Measurements from ENCODE around the gene NOP53. TPM values are rescaled to one million over a fixed set of nuclear protein-coding genes. Genes with fewer than 3 reads are reported as not detected.

Gene NOP53
- total RNA-seq, 1 donor from 2014 or later, result 290 TPM

DNA sequence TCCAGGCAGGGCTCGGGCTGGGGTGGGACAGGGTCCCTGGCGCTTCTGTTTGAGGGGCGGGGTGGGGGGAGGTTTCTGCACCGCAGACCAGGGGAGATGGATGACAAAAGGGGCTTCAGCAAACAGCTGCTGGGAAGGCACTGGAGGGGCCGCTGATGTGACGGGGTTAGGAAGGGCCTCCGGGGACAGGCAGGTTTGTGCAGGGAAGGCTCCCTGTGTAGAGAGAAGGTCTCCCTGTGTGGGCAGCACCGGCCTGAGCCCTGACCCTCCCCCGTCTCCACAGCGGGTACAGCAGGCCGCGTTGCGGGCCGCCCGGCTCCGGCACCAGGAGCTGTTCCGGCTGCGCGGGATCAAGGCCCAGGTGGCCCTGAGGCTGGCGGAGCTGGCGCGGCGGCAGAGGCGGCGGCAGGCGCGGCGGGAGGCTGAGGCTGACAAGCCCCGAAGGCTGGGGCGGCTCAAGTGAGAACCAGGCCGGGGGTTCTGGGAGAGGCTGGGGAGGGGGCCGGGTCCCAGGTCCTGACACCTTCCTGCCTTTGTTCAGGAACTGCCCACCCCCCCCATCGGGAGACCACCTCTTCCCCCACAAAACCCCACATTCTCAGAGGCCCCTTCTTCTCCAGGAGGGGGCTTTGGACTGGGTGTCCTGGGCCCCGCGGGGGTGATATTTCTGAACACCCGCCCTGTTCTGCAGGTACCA lies 9.9 kb downstream of the NOP53 start:
- Mint-ChIP-seq H3K27ac (no peak overlapping the region), H3K36me3 (peaks cover 36% of the 10 kb centered on the region), H3K27me3 (ENCODE audit: low read depth) (no peaks in the 10 kb centered on the region), H3K9me3 (peaks cover 4% of the 10 kb centered on the region), H3K4me3 (no peak overlapping the region), H3K4me1 (no peaks in the 10 kb centered on the region)
- TF ChIP-seq, protein P1, sequence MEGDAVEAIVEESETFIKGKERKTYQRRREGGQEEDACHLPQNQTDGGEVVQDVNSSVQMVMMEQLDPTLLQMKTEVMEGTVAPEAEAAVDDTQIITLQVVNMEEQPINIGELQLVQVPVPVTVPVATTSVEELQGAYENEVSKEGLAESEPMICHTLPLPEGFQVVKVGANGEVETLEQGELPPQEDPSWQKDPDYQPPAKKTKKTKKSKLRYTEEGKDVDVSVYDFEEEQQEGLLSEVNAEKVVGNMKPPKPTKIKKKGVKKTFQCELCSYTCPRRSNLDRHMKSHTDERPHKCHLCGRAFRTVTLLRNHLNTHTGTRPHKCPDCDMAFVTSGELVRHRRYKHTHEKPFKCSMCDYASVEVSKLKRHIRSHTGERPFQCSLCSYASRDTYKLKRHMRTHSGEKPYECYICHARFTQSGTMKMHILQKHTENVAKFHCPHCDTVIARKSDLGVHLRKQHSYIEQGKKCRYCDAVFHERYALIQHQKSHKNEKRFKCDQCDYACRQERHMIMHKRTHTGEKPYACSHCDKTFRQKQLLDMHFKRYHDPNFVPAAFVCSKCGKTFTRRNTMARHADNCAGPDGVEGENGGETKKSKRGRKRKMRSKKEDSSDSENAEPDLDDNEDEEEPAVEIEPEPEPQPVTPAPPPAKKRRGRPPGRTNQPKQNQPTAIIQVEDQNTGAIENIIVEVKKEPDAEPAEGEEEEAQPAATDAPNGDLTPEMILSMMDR (IDR thresholded peaks at IDR 0.05; ENCODE audit: unreplicated experiment), result no peak
- no peak for DNase-seq (ENCODE audit: low spot score in 2 of 2, unreplicated experiment in 2 of 2)

DNA sequence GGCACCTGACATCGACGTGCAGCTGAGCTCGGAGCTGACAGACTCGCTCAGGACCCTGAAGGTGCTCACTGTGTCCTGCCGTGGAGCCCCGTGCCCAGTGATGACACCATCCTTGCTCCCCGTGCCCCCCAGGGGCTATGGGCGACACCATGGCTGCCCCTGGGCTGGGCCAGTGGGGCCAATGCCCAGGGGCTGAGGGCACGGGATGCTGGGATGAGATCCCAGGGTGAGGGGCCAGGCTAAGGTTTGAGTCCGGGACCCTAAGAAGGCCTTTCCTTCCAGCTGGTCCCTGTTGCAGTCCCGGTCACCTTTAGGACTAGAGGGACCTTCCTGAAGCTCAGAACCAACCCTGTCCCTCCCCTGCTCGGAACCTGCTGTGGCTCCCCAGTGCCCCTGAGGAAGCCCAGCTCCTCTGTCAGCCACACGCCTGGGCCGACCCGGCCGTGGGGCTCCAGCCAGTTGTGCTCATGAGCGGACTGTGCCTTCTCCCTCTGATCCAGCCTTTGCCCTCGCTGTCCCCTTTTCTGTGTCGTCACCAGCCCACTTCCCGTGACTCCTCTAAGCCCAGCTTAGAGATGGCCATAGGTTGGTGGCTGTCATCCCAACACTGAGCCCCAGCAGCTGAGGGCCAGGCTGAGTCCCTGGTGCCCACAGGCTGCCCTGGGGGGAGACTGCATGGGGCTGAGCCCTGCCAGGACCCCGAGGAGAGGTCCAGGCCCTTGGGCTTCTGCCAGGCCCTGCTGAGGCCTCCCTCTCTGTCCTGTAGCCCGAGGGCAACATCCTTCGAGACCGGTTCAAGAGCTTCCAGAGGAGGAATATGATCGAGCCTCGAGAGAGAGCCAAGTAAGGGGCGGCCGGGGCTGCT lies 10.6 kb downstream of the NOP53 start:
- TF ChIP-seq, protein P1 (IDR thresholded peaks at IDR 0.05; ENCODE audit: unreplicated experiment), result no peak
- no peaks in the 10 kb centered on the region for H3K27me3 Mint-ChIP-seq (ENCODE audit: low read depth)
- no peak for DNase-seq (ENCODE audit: low spot score in 2 of 2, unreplicated experiment in 2 of 2)
- no peaks in the 10 kb centered on the region for H3K4me1 Mint-ChIP-seq
- no peak overlapping the region for H3K27ac Mint-ChIP-seq
- H3K9me3 Mint-ChIP-seq, result peaks cover 4% of the 10 kb centered on the region
- H3K36me3 Mint-ChIP-seq, result peaks cover 35% of the 10 kb centered on the region
- no peak overlapping the region for H3K4me3 Mint-ChIP-seq

DNA sequence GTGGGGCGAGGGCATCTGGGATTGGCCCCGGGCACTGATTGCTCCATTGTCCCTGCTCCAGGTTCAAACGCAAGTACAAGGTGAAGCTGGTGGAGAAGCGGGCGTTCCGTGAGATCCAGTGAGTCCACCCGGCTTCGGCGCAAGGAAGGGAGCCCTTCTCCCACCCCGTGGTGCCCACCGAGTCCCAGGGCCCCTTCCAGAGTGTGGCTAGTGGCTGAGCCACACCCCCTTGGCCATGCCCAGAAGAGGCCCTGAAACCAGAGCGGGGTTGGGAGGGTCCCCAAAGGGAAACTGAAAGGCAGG lies 11.2 kb downstream of the NOP53 start:
- Mint-ChIP-seq H3K4me3 (no peak overlapping the region), H3K4me1 (no peaks in the 10 kb centered on the region), H3K27ac (no peak overlapping the region), H3K27me3 (ENCODE audit: low read depth) (no peaks in the 10 kb centered on the region), H3K9me3 (peaks cover 4% of the 10 kb centered on the region), H3K36me3 (peaks cover 35% of the 10 kb centered on the region)
- TF ChIP-seq, protein P1 (IDR thresholded peaks at IDR 0.05; ENCODE audit: unreplicated experiment), result no peak
- DNase-seq (ENCODE audit: low spot score in 2 of 2, unreplicated experiment in 2 of 2), result no peak

DNA sequence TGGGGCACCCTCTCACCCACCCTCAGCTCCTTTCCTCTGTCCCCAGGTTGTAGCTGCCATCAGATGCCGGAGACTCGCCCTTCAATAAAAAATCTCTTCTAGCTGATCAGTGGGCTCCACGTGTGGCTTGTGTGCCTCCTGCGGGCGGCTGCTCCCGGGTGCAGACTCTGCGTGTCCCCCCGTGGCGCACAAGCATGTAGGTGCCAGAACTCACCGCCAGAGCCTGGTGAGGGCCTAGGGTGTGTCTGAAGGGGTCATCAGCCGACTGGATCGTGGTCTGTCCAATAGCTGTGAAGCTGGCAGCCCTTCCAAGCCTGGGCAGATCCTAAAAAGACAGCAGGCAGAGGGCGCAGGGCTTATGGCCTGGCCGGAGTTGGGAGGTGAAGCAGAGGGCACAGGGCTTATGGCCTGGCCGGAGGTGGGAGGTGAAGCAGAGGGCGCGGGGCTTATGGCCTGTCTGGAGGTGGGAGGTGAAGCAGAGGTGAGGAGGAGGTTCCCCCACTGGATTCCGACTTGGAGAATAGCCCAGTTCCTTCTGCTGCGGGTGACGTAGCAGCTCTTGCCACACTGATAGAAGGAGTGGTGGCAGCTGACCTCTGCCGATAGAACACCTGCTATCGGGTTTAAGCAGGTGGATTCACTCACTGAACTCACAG lies 11.7 kb downstream of the NOP53 start:
- DNase-seq (ENCODE audit: low spot score in 2 of 2, unreplicated experiment in 2 of 2), result no peak
- no peaks in the 10 kb centered on the region for H3K4me1 Mint-ChIP-seq
- H3K4me3 Mint-ChIP-seq, result no peak overlapping the region
- H3K27ac Mint-ChIP-seq, result no peak overlapping the region
- no peaks in the 10 kb centered on the region for H3K27me3 Mint-ChIP-seq (ENCODE audit: low read depth)
- H3K36me3 Mint-ChIP-seq, result peaks cover 35% of the 10 kb centered on the region
- peaks cover 4% of the 10 kb centered on the region for H3K9me3 Mint-ChIP-seq
- TF ChIP-seq, protein P1 (IDR thresholded peaks at IDR 0.05; ENCODE audit: unreplicated experiment), result no peak

DNA sequence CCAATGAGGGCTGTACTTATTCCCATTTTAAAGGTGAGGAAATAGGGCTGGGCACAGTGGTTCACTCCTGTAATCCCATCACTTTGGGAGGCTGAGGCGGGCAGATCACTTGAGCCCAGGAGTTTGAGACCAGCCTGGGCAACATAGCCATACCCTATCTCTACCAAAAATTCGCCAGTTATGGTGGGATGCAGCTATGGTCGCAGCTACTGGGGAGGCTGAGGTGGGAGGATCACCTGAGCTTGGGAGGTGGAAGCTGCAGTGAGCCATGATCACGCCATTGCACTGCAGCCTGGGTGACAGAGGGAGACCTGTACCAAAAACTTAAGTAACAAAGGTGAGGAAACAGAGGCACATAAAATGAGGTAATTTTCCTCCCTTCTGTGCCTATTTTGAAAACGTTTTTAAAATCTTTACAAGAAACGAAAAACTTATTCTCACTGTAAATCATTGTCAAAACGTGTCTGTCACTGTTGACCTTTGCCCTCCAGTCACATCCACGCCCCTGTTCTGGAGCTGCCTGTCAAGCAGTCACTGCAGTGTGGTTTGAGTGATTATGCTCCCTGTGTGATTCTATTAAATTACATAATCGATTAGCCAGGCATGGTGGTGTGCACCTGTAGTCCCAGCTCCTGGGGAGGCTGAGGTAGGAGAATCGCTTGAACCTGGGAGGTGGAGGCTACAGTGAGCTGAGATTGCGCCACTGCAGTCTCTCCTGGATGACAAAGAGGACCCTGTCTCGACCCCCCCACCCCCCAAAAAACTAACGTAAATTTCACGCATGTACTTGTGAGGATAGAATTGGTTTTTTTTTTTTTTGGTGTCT lies 12.5 kb downstream of the NOP53 start:
- TF ChIP-seq, protein P1 (IDR thresholded peaks at IDR 0.05; ENCODE audit: unreplicated experiment), result no peak
- Mint-ChIP-seq H3K27ac (no peak overlapping the region), H3K27me3 (ENCODE audit: low read depth) (no peaks in the 10 kb centered on the region), H3K4me3 (no peak overlapping the region), H3K9me3 (peaks cover 4% of the 10 kb centered on the region), H3K36me3 (peaks cover 35% of the 10 kb centered on the region), H3K4me1 (no peaks in the 10 kb centered on the region)
- DNase-seq (ENCODE audit: low spot score in 2 of 2, unreplicated experiment in 2 of 2), result no peak

Measured in mesothelial cell of epicardium (in vitro differentiated cells).